Transverse colon (tissue), 4 donors: ENCODE data around the gene MGAT5.

Experiments used
- POLR2AphosphoS5 ChIP-seq, 3 donors: sonication (generic); formaldehyde crosslinking; IDR thresholded peaks; one replicate each; pipeline ENCODE4 v1.6.1; 2016; ENCODE audit warnings: antibody characterized with exemption in 3 of 3
- TF ChIP-seq, protein P1 (sequence below), 5 experiments: fragments of 200-600 bp in 3 of 5; fragments of 450-650 bp in 2 of 5; sonication (generic) in 3 of 5; IDR thresholded peaks; 1 replicate in 2 of 5; 2 replicates in 3 of 5; pipeline ENCODE4 v1.5.1; 2016 to 2017; ENCODE audit warnings: antibody characterized with exemption in 5 of 5, inconsistent platforms in 3 of 5, mild to moderate bottlenecking in 2 of 5, moderate library complexity in 1 of 5

DNA sequence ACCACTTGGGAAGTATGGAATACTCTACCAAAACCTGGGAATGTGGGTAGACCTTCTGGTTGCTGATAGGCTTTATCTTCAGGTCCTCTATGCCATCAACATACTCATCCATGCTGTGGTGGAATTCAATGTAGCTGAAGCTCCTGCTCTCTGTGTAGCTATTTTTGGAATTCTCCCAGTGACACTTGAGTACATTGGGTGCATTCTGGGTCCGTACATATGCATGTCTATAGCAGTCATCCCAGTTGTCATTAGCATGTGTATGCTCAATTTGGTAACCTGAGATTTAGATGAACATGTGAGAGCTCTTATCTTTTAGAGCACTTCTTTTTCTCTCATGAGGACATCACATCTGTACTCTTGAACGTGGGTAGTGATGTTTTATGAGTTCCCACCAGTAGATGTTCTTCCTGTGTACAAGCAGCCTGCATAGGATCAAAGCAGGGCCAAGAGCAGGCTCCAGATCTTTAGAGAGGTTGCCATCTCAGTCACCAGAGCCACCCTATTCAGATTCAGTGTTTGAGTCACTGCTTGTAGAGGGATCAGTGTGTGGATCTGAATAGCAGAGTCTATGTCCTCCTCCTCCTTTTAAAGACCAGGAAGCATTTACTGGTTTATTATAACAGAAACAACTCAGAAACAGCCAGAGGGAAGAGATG lies 65.9 kb downstream of the MGAT5 start:
- TF ChIP-seq, protein P1, sequence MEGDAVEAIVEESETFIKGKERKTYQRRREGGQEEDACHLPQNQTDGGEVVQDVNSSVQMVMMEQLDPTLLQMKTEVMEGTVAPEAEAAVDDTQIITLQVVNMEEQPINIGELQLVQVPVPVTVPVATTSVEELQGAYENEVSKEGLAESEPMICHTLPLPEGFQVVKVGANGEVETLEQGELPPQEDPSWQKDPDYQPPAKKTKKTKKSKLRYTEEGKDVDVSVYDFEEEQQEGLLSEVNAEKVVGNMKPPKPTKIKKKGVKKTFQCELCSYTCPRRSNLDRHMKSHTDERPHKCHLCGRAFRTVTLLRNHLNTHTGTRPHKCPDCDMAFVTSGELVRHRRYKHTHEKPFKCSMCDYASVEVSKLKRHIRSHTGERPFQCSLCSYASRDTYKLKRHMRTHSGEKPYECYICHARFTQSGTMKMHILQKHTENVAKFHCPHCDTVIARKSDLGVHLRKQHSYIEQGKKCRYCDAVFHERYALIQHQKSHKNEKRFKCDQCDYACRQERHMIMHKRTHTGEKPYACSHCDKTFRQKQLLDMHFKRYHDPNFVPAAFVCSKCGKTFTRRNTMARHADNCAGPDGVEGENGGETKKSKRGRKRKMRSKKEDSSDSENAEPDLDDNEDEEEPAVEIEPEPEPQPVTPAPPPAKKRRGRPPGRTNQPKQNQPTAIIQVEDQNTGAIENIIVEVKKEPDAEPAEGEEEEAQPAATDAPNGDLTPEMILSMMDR (IDR thresholded peaks at IDR 0.05) = no peak
- no peak for TF ChIP-seq POLR2AphosphoS5 (IDR thresholded peaks at IDR 0.05)
